ENCODE measurements around the gene FRA10AC1.

Gene FRA10AC1

GRCh38 chr10:93702210-93703001, at the start of gene FRA10AC1:
TSS of gene FRA10AC1 (minus strand) at chr10:93702592. CDS start at chr10:93700106, 2,486 bp downstream.
- H3K4me3 ChIP-seq (ENCODE audit: control insufficient read depth, low read depth, low read length): peak within 1 kb of the TSS; percentile 73
- peak; percentile 81 for DNase-seq (ENCODE audit: low read depth)
- TF ChIP-seq CTCF (IDR thresholded peaks at IDR 0.05; ENCODE audit: control insufficient read depth, insufficient read depth, low read depth, low read length, missing control alignments): peak; percentile 43

- no peak for TF ChIP-seq CTCF (IDR thresholded peaks at IDR 0.05; ENCODE audit: control insufficient read depth, insufficient read depth, low read depth, low read length, missing control alignments)
- DNase-seq (ENCODE audit: low read depth): no peak
- no peak overlapping the region for H3K4me3 ChIP-seq (ENCODE audit: control insufficient read depth, low read depth, low read length)
Observed at GRCh38 chr10:93751832-93752231, 49.4 kb upstream of the FRA10AC1 start.

- H3K4me3 ChIP-seq (ENCODE audit: control insufficient read depth, low read depth, low read length): no peak overlapping the region
- TF ChIP-seq CTCF (IDR thresholded peaks at IDR 0.05; ENCODE audit: control insufficient read depth, insufficient read depth, low read depth, low read length, missing control alignments): no peak
Observed at GRCh38 chr10:93751124-93751523, 48.7 kb upstream of the FRA10AC1 start.

GRCh38 chr10:93749218-93749799, 46.9 kb upstream of the FRA10AC1 start:
- no peak for DNase-seq (ENCODE audit: low read depth)
- TF ChIP-seq CTCF (IDR thresholded peaks at IDR 0.05; ENCODE audit: control insufficient read depth, insufficient read depth, low read depth, low read length, missing control alignments): no peak
- no peak overlapping the region for H3K4me3 ChIP-seq (ENCODE audit: control insufficient read depth, low read depth, low read length)

More at GRCh38 chr10:93751124-93751523, 48.7 kb upstream of the FRA10AC1 start:
- no peak for DNase-seq (ENCODE audit: low read depth)

GRCh38 chr10:93746844-93747284, 44.5 kb upstream of the FRA10AC1 start:
- peak; percentile 15 for TF ChIP-seq CTCF (IDR thresholded peaks at IDR 0.05; ENCODE audit: control insufficient read depth, insufficient read depth, low read depth, low read length, missing control alignments)
- no peak overlapping the region for H3K4me3 ChIP-seq (ENCODE audit: control insufficient read depth, low read depth, low read length)
- peak; percentile 86 for DNase-seq (ENCODE audit: low read depth)

- H3K4me3 ChIP-seq (ENCODE audit: control insufficient read depth, low read depth, low read length): no peak overlapping the region
- no peak for DNase-seq (ENCODE audit: low read depth)
- peak; percentile 39 for TF ChIP-seq CTCF (IDR thresholded peaks at IDR 0.05; ENCODE audit: control insufficient read depth, insufficient read depth, low read depth, low read length, missing control alignments)
Observed at GRCh38 chr10:93745408-93746065, 43.1 kb upstream of the FRA10AC1 start.

Measured in AG09309 (cell line).